MM.1S (cell line): ENCODE data around the gene CRY1.

Source experiments
- DNase-seq: peaks from one replicate; pipeline ENCODE4 v3.0.0-alpha.2; 2015
- H2AFZ ChIP-seq: fragments of 300-600 bp; sonication (generic); 2 replicates; pipeline ENCODE4 v1.6.0; 2016; ENCODE audit warnings: antibody characterized with exemption, low read length
- H3F3A ChIP-seq: fragments of 300-600 bp; sonication (generic); 2 replicates; pipeline ENCODE4 v1.6.1; 2016; ENCODE audit warnings: mild to moderate bottlenecking, antibody characterized with exemption, low read length, moderate library complexity, mixed read lengths; ENCODE audit not compliant: insufficient read depth
- H3K27ac ChIP-seq: fragments of 300-600 bp; sonication (generic); 2 replicates; pipeline ENCODE4 v1.5.1; 2016; ENCODE audit warnings: mild to moderate bottlenecking, low read length
- H3K27me3 ChIP-seq: fragments of 300-600 bp; sonication (generic); replicated peaks from 2 replicates; pipeline ENCODE4 v1.6.0; 2016; ENCODE audit warnings: low read length; ENCODE audit not compliant: insufficient read depth
- H3K36me3 ChIP-seq: fragments of 300-600 bp; sonication (generic); replicated peaks from 2 replicates; pipeline ENCODE4 v1.6.1; 2016; ENCODE audit warnings: mild to moderate bottlenecking, low read length, mixed read lengths; ENCODE audit not compliant: insufficient read depth
- H3K4me1 ChIP-seq: fragments of 300-600 bp; sonication (generic); 2 replicates; pipeline ENCODE4 v1.6.1; 2016; ENCODE audit warnings: low read length, mixed read lengths
- H3K4me2 ChIP-seq: fragments of 300-600 bp; sonication (generic); 2 replicates; pipeline ENCODE4 v1.6.0; 2016; ENCODE audit warnings: low read depth, low read length
- H3K4me3 ChIP-seq: fragments of 300-600 bp; sonication (generic); 2 replicates; pipeline ENCODE4 v1.5.1; 2016; ENCODE audit warnings: low read length, mixed read lengths
- H3K79me2 ChIP-seq: fragments of 300-600 bp; sonication (generic); 2 replicates; pipeline ENCODE4 v1.6.1; 2016; ENCODE audit warnings: mixed run types, low read length, mixed read lengths
- H3K9ac ChIP-seq: fragments of 300-600 bp; sonication (generic); 2 replicates; pipeline ENCODE4 v1.6.1; 2016; ENCODE audit warnings: low read length, mixed read lengths
- H3K9me2 ChIP-seq: fragments of 300-600 bp; sonication (generic); replicated peaks from 2 replicates; pipeline ENCODE4 v1.6.1; 2016; ENCODE audit warnings: mild to moderate bottlenecking, low read length, mixed read lengths; ENCODE audit not compliant: insufficient read depth
- H3K9me3 ChIP-seq: fragments of 300-600 bp; sonication (generic); replicated peaks from 2 replicates; pipeline ENCODE4 v1.6.1; 2016; ENCODE audit warnings: mild to moderate bottlenecking, low read length, mixed read lengths; ENCODE audit not compliant: insufficient read depth
- H4K20me1 ChIP-seq: fragments of 300-600 bp; sonication (generic); 2 replicates; pipeline ENCODE4 v1.6.1; 2016; ENCODE audit warnings: mild to moderate bottlenecking, low read length, moderate library complexity, mixed read lengths; ENCODE audit not compliant: insufficient read depth
- EZH2 ChIP-seq: fragments of 300-600 bp; sonication (generic); optimal IDR thresholded peaks from 2 replicates; pipeline ENCODE3; 2017; ENCODE audit warnings: low read depth, mild to moderate bottlenecking, antibody characterized with exemption, low read length, mixed read lengths
- EZH2phosphoT487 ChIP-seq: fragments of 300-600 bp; sonication (generic); IDR thresholded peaks from 2 replicates; pipeline ENCODE4 v1.6.1; 2018; ENCODE audit warnings: antibody characterized with exemption, low read length
- TF ChIP-seq, protein P1 (sequence below): fragments of 300-600 bp; sonication (generic); IDR thresholded peaks from 2 replicates; pipeline ENCODE4 v1.5.1; 2016; ENCODE audit warnings: antibody characterized with exemption, low read length, mixed read lengths

The CRY1 gene

DNA sequence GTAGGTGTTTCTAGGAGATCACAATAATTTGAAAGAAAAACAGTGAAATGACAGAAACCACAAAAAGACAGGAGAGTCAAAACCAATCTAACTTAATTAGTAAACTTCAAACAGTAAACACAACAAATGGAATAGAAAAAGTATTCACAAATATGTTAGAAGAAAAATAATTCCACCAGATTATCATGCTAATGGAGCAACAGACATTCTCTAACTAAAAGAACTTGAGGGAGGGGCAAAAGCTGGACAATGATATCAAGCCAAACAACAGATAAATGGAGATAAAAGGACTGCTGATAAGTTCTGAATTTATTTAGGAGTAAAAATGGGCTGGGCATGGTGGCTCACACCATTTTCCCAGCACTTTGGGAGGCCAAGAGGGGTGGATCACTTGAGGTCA is 28.7 kb downstream of the CRY1 start:
- Histone ChIP-seq H3F3A (no peaks in the 10 kb centered on the region), H3K4me1 (no peaks in the 10 kb centered on the region), H3K36me3 (no peaks in the 10 kb centered on the region), H4K20me1 (no peaks in the 10 kb centered on the region), H3K79me2 (no peaks in the 10 kb centered on the region), H3K9me3 (no peaks in the 10 kb centered on the region), H3K27ac (no peak overlapping the region), H3K27me3 (no peaks in the 10 kb centered on the region), H3K9ac (no peak overlapping the region), H3K9me2 (no peaks in the 10 kb centered on the region), H3K4me3 (no peak overlapping the region), H2AFZ (no peak overlapping the region), H3K4me2 (no peak overlapping the region)
- no peak for DNase-seq
- TF ChIP-seq EZH2phosphoT487 (no peak), EZH2 (no peak)
- TF ChIP-seq, protein P1, sequence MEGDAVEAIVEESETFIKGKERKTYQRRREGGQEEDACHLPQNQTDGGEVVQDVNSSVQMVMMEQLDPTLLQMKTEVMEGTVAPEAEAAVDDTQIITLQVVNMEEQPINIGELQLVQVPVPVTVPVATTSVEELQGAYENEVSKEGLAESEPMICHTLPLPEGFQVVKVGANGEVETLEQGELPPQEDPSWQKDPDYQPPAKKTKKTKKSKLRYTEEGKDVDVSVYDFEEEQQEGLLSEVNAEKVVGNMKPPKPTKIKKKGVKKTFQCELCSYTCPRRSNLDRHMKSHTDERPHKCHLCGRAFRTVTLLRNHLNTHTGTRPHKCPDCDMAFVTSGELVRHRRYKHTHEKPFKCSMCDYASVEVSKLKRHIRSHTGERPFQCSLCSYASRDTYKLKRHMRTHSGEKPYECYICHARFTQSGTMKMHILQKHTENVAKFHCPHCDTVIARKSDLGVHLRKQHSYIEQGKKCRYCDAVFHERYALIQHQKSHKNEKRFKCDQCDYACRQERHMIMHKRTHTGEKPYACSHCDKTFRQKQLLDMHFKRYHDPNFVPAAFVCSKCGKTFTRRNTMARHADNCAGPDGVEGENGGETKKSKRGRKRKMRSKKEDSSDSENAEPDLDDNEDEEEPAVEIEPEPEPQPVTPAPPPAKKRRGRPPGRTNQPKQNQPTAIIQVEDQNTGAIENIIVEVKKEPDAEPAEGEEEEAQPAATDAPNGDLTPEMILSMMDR: no peak

- H3K9me2 ChIP-seq: no peaks in the 10 kb centered on the region
- H3K9me3 ChIP-seq: no peaks in the 10 kb centered on the region
- H4K20me1 ChIP-seq: no peaks in the 10 kb centered on the region
- H3K4me1 ChIP-seq: no peaks in the 10 kb centered on the region
- no peak overlapping the region for H3K9ac ChIP-seq
- H3F3A ChIP-seq: no peaks in the 10 kb centered on the region
- H3K27ac ChIP-seq: no peak overlapping the region
- no peak for TF ChIP-seq EZH2phosphoT487
- TF ChIP-seq, protein P1: no peak
- TF ChIP-seq EZH2: no peak
- H3K27me3 ChIP-seq: no peaks in the 10 kb centered on the region
- H3K79me2 ChIP-seq: no peaks in the 10 kb centered on the region
- DNase-seq: no peak
- no peaks in the 10 kb centered on the region for H3K36me3 ChIP-seq
- H2AFZ ChIP-seq: no peak overlapping the region
- H3K4me2 ChIP-seq: no peak overlapping the region
- no peak overlapping the region for H3K4me3 ChIP-seq
Observed at GRCh38 chr12:107064243-107064642, 29.1 kb downstream of the CRY1 start.

DNA sequence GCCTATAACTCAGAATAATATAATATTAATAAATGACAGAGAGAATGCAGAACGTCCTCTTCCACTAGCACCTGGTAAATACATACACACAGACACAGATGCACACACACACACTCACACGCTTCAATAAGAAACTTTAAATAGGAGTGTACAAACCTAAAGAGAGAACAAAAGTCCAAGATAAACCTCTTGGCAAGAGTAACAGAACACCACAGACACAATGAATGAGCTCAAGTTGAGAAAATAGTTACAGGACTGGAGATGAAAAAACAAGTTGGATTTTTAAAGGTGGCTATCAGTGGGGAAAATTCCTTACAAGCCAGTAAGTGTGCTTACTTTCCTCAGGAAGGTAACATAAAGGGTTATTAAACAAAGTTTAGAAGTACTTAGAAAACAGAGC is 35.2 kb downstream of the CRY1 start:
- Histone ChIP-seq H3K27ac (no peak overlapping the region), H3K4me2 (no peak overlapping the region), H3K36me3 (no peaks in the 10 kb centered on the region), H3F3A (no peaks in the 10 kb centered on the region), H3K4me3 (no peak overlapping the region), H3K9me2 (no peaks in the 10 kb centered on the region), H4K20me1 (no peaks in the 10 kb centered on the region), H3K9me3 (no peaks in the 10 kb centered on the region), H3K4me1 (no peaks in the 10 kb centered on the region), H3K79me2 (no peaks in the 10 kb centered on the region), H3K27me3 (no peaks in the 10 kb centered on the region), H2AFZ (no peak overlapping the region), H3K9ac (no peak overlapping the region)
- TF ChIP-seq EZH2phosphoT487 (no peak), EZH2 (no peak)
- TF ChIP-seq, protein P1: no peak
- DNase-seq: no peak
